Activated CD4-positive, alpha-beta memory T cell treated with anti-CD3 and anti-CD28 coated beads, Interleukin-2, amount 10 ng/mL, durations not matched to agents 7 days and 5 days (primary cell): ENCODE measurements around the gene GTF2H1. TPM values are rescaled to one million over a fixed set of nuclear protein-coding genes. Genes with fewer than 3 reads are reported as not detected.
A peak's percentile ranks its signal among the peaks of the same experiment; 100 is the strongest.

Experiments
- CTCF ChIA-PET: fragments of 350-600 bp; sonication (Branson Sonifier 250); formaldehyde crosslinking; loops from one replicate; lab custom pipeline; 2021; ENCODE audit warnings: antibody characterized with exemption, inconsistent platforms; lab: Charles Lee
- POLR2A ChIA-PET: fragments of 350-600 bp; sonication (Branson Sonifier 250); formaldehyde crosslinking; loops from one replicate; lab custom pipeline; 2021; ENCODE audit warnings: antibody characterized with exemption; lab: Charles Lee
- DNase-seq: peaks from one replicate; pipeline ENCODE4 v3.0.0-alpha.2; 2020
- H3K27ac Mint-ChIP-seq: one replicate; pipeline ENCODE4 v1.8.0; 2021; ENCODE audit warnings: mild to moderate bottlenecking, mixed read lengths
- H3K27me3 Mint-ChIP-seq: one replicate; pipeline ENCODE4 v1.8.0; 2021; ENCODE audit warnings: mixed read lengths
- H3K36me3 Mint-ChIP-seq: one replicate; pipeline ENCODE4 v1.8.0; 2021; ENCODE audit warnings: low read depth, mixed read lengths
- H3K4me1 Mint-ChIP-seq: one replicate; pipeline ENCODE4 v1.8.0; 2021; ENCODE audit warnings: mixed read lengths
- H3K4me3 Mint-ChIP-seq: one replicate; pipeline ENCODE4 v1.8.0; 2021; ENCODE audit warnings: mild to moderate bottlenecking, mixed read lengths
- H3K9me3 Mint-ChIP-seq: one replicate; pipeline ENCODE4 v1.8.0; 2021; ENCODE audit warnings: mixed read lengths
- total RNA-seq, 2 experiments: library from RNA; stranded (reverse); gene quantifications; one replicate each; pipeline ENCODE4 v1.2.3, GENCODE V29; 2021

The GTF2H1 gene
- total RNA-seq, 2 experiments from 2014 or later = 47.0 to 48.2 TPM

GRCh38 chr11:18364495-18365073 lies 42.2 kb downstream of the GTF2H1 start:
- Mint-ChIP-seq H3K27ac (no peak overlapping the region), H3K4me3 (no peak overlapping the region), H3K36me3 (peaks cover 53% of the 10 kb centered on the region), H3K4me1 (peaks cover 13% of the 10 kb centered on the region), H3K27me3 (no peaks in the 10 kb centered on the region), H3K9me3 (no peaks in the 10 kb centered on the region)
- CTCF ChIA-PET = interaction anchor here (1.0 to 1.9 kb wide), 2 partner anchors 19 to 249 kb away, joined by 5 to 6 read pairs; no protein-coding TSS in a partner anchor
- POLR2A ChIA-PET = interaction anchor here (1.1 to 3.7 kb wide), 2 partner anchors 20 to 31 kb away, joined by 3 to 20 read pairs; partner anchors contain the start of gene LDHA
- no peak for DNase-seq

GRCh38 chr11:18365741-18366140 lies 43.4 kb downstream of the GTF2H1 start:
- peaks cover 48% of the 10 kb centered on the region for H3K36me3 Mint-ChIP-seq
- CTCF ChIA-PET = interaction anchor here (1.9 kb wide), 1 partner anchor 18 kb away, joined by 6 read pairs; no protein-coding TSS in a partner anchor
- peaks cover 13% of the 10 kb centered on the region for H3K4me1 Mint-ChIP-seq
- H3K4me3 Mint-ChIP-seq = no peak overlapping the region
- no peak overlapping the region for H3K27ac Mint-ChIP-seq
- DNase-seq = no peak
- POLR2A ChIA-PET = interaction anchor here (0.6 to 3.7 kb wide), 3 partner anchors 9 to 30 kb away, joined by 3 to 20 read pairs (median 4); partner anchors contain the start of gene LDHA
- no peaks in the 10 kb centered on the region for H3K9me3 Mint-ChIP-seq
- H3K27me3 Mint-ChIP-seq = no peaks in the 10 kb centered on the region

- H3K27ac Mint-ChIP-seq = peak overlapping the region; percentile 50
- DNase-seq = no peak
- peaks cover 13% of the 10 kb centered on the region for H3K4me1 Mint-ChIP-seq
- no peak overlapping the region for H3K4me3 Mint-ChIP-seq
- H3K27me3 Mint-ChIP-seq = no peaks in the 10 kb centered on the region
- H3K36me3 Mint-ChIP-seq = peaks cover 49% of the 10 kb centered on the region
- ChIA-PET CTCF (interaction anchor here (1.9 kb wide), 1 partner anchor 18 kb away, joined by 6 read pairs; no protein-coding TSS in a partner anchor), POLR2A (interaction anchor here (0.6 to 3.7 kb wide), 2 partner anchors 10 to 29 kb away, joined by 4 to 20 read pairs; partner anchors contain the start of gene LDHA)
- H3K9me3 Mint-ChIP-seq = no peaks in the 10 kb centered on the region
Measured at GRCh38 chr11:18366286-18366685, 43.9 kb downstream of the GTF2H1 start.

GRCh38 chr11:18367431-18367830 lies 45.1 kb downstream of the GTF2H1 start:
- Mint-ChIP-seq H3K4me1 (peaks cover 13% of the 10 kb centered on the region), H3K36me3 (peaks cover 41% of the 10 kb centered on the region), H3K9me3 (no peaks in the 10 kb centered on the region), H3K27ac (no peak overlapping the region), H3K4me3 (no peak overlapping the region), H3K27me3 (no peaks in the 10 kb centered on the region)
- ChIA-PET CTCF (interaction anchor here (1.0 kb wide), 1 partner anchor 11 kb away, joined by 3 read pairs; no protein-coding TSS in a partner anchor), POLR2A (interaction anchor here (0.8 kb wide), 1 partner anchor 28 kb away, joined by 4 read pairs; no protein-coding TSS in a partner anchor)
- no peak for DNase-seq

- Mint-ChIP-seq H3K36me3 (peaks cover 40% of the 10 kb centered on the region), H3K4me1 (peaks cover 13% of the 10 kb centered on the region), H3K27ac (no peak overlapping the region), H3K9me3 (no peaks in the 10 kb centered on the region), H3K4me3 (no peak overlapping the region), H3K27me3 (no peaks in the 10 kb centered on the region)
- ChIA-PET POLR2A (interaction anchor here (1.6 kb wide), 1 partner anchor 16 kb away, joined by 9 read pairs; no protein-coding TSS in a partner anchor), CTCF (interaction anchor here (1.0 kb wide), 1 partner anchor 12 kb away, joined by 3 read pairs; no protein-coding TSS in a partner anchor)
- no peak for DNase-seq
Measured at GRCh38 chr11:18368221-18368620, 45.9 kb downstream of the GTF2H1 start.

- Mint-ChIP-seq H3K4me1 (peaks cover 13% of the 10 kb centered on the region), H3K4me3 (no peak overlapping the region), H3K36me3 (peaks cover 30% of the 10 kb centered on the region), H3K27ac (no peak overlapping the region), H3K9me3 (no peaks in the 10 kb centered on the region), H3K27me3 (no peaks in the 10 kb centered on the region)
- DNase-seq = no peak
- POLR2A ChIA-PET = interaction anchor here (1.5 to 1.6 kb wide), 2 partner anchors 14 to 25 kb away, joined by 4 to 9 read pairs; partner anchors contain the start of gene LDHA
- CTCF ChIA-PET = interaction anchor here (1.1 kb wide), 1 partner anchor 15 kb away, joined by 3 read pairs; no protein-coding TSS in a partner anchor
Measured at GRCh38 chr11:18369398-18369797, 47.0 kb downstream of the GTF2H1 start.

GRCh38 chr11:18371279-18371678 lies 48.9 kb downstream of the GTF2H1 start:
- DNase-seq = no peak
- ChIA-PET CTCF (no interaction called here), POLR2A (interaction anchor here (1.1 kb wide), 1 partner anchor 25 kb away, joined by 4 read pairs; no protein-coding TSS in a partner anchor)
- H3K4me3 Mint-ChIP-seq = no peak overlapping the region
- H3K4me1 Mint-ChIP-seq = peaks cover 5% of the 10 kb centered on the region
- peaks cover 16% of the 10 kb centered on the region for H3K36me3 Mint-ChIP-seq
- no peaks in the 10 kb centered on the region for H3K9me3 Mint-ChIP-seq
- no peak overlapping the region for H3K27ac Mint-ChIP-seq
- no peaks in the 10 kb centered on the region for H3K27me3 Mint-ChIP-seq

GRCh38 chr11:18372201-18372600 lies 49.8 kb downstream of the GTF2H1 start:
- H3K27ac Mint-ChIP-seq = no peak overlapping the region
- no peak for DNase-seq
- H3K4me3 Mint-ChIP-seq = no peak overlapping the region
- ChIA-PET POLR2A (interaction anchor here (0.6 to 2.5 kb wide), 3 partner anchors 12 to 34 kb away, joined by 3 to 14 read pairs (median 7); partner anchors contain the start of gene LDHA), CTCF (interaction anchor here (0.7 to 1.0 kb wide), 3 partner anchors 24 to 261 kb away, joined by 4 to 6 read pairs (median 4); no protein-coding TSS in a partner anchor)
- no peaks in the 10 kb centered on the region for H3K27me3 Mint-ChIP-seq
- no peaks in the 10 kb centered on the region for H3K9me3 Mint-ChIP-seq
- H3K4me1 Mint-ChIP-seq = peaks cover 2% of the 10 kb centered on the region
- peaks cover 7% of the 10 kb centered on the region for H3K36me3 Mint-ChIP-seq

GRCh38 chr11:18374956-18375355 lies 52.6 kb downstream of the GTF2H1 start:
- ChIA-PET CTCF (interaction anchor here (0.5 to 1.2 kb wide), 2 partner anchors 26 to 1291 kb away, joined by 3 read pairs; no protein-coding TSS in a partner anchor), POLR2A (interaction anchor here (1.3 to 2.8 kb wide), 3 partner anchors 8 to 20 kb away, joined by 3 to 14 read pairs (median 6); partner anchors contain the start of gene LDHA)
- peaks cover 4% of the 10 kb centered on the region for H3K36me3 Mint-ChIP-seq
- H3K4me3 Mint-ChIP-seq = no peak overlapping the region
- no peak overlapping the region for H3K27ac Mint-ChIP-seq
- no peak for DNase-seq
- H3K9me3 Mint-ChIP-seq = no peaks in the 10 kb centered on the region
- no peaks in the 10 kb centered on the region for H3K4me1 Mint-ChIP-seq
- H3K27me3 Mint-ChIP-seq = no peaks in the 10 kb centered on the region

GRCh38 chr11:18375941-18376340 lies 53.6 kb downstream of the GTF2H1 start:
- Mint-ChIP-seq H3K4me1 (no peaks in the 10 kb centered on the region), H3K4me3 (no peak overlapping the region), H3K27me3 (no peaks in the 10 kb centered on the region), H3K27ac (no peak overlapping the region), H3K9me3 (no peaks in the 10 kb centered on the region), H3K36me3 (peaks cover 2% of the 10 kb centered on the region)
- CTCF ChIA-PET = interaction anchor here (0.5 to 0.8 kb wide), 2 partner anchors 45 to 1075 kb away, joined by 3 read pairs; no protein-coding TSS in a partner anchor
- POLR2A ChIA-PET = interaction anchor here (1.6 to 2.8 kb wide), 2 partner anchors 7 to 19 kb away, joined by 6 to 14 read pairs; partner anchors contain the start of gene LDHA
- DNase-seq = no peak

- no peak for DNase-seq
- Mint-ChIP-seq H3K27me3 (no peaks in the 10 kb centered on the region), H3K4me3 (no peak overlapping the region), H3K27ac (no peak overlapping the region), H3K36me3 (no peaks in the 10 kb centered on the region), H3K9me3 (no peaks in the 10 kb centered on the region), H3K4me1 (peaks cover 17% of the 10 kb centered on the region)
- POLR2A ChIA-PET = no interaction called here
- CTCF ChIA-PET = no interaction called here
Measured at GRCh38 chr11:18379201-18379600, 56.8 kb downstream of the GTF2H1 start.

- Mint-ChIP-seq H3K27me3 (no peaks in the 10 kb centered on the region), H3K27ac (peak overlapping the region; percentile 99), H3K4me1 (peaks cover 42% of the 10 kb centered on the region), H3K36me3 (no peaks in the 10 kb centered on the region), H3K9me3 (no peaks in the 10 kb centered on the region), H3K4me3 (peak overlapping the region; percentile 58)
- DNase-seq = peak; percentile 79
- ChIA-PET POLR2A (interaction anchor here (0.7 to 7.6 kb wide), 16 partner anchors 9 to 251 kb away, joined by 3 to 328 read pairs (median 4); partner anchors contain the start of genes GTF2H1, HPS5, LDHA and SPTY2D1), CTCF (interaction anchor here (0.8 to 3.4 kb wide), 7 partner anchors 12 to 381 kb away, joined by 3 to 42 read pairs (median 6); partner anchors contain the start of genes HPS5 and LDHA)
Measured at GRCh38 chr11:18383388-18384156, 61.2 kb downstream of the GTF2H1 start.
